Astrocyte (in vitro differentiated cells and primary cell): Measurements from ENCODE around the gene TBC1D2B. TPM values are rescaled to one million over a fixed set of nuclear protein-coding genes. Genes with fewer than 3 reads are reported as not detected.

ENCODE experiments used
- DNase-seq: peaks from one replicate; pipeline ENCODE4 v3.0.0-alpha.2; 2010; ENCODE audit warnings: low read depth
- FAIRE-seq: peaks from 2 replicates; lab custom pipeline; 2011; peaks lifted over from hg19 to GRCh38; lab: Jason Lieb, UNC
- H2AFZ ChIP-seq: 2 replicates; pipeline ENCODE4 v1.6.0; 2012; ENCODE audit warnings: low read depth, low read length, inconsistent platforms
- H3K27ac ChIP-seq: 2 replicates; pipeline ENCODE4 v1.5.1; 2011; ENCODE audit warnings: low read depth, low read length, inconsistent platforms
- H3K27me3 ChIP-seq: 2 replicates; pipeline ENCODE4 v1.6.0; 2011; ENCODE audit warnings: low read length, inconsistent platforms; ENCODE audit not compliant: insufficient read depth
- H3K36me3 ChIP-seq: 2 replicates; pipeline ENCODE4 v1.5.1; 2011; ENCODE audit warnings: low read length, inconsistent platforms; ENCODE audit not compliant: insufficient read depth
- H3K4me1 ChIP-seq: 2 replicates; pipeline ENCODE4 v1.5.1; 2011; ENCODE audit warnings: low read length, inconsistent platforms; ENCODE audit not compliant: insufficient read depth
- H3K4me2 ChIP-seq: 2 replicates; pipeline ENCODE4 v1.6.0; 2012; ENCODE audit warnings: low read length, inconsistent platforms
- H3K4me3 ChIP-seq: 2 replicates; pipeline ENCODE4 v1.5.1; 2011; ENCODE audit warnings: low read depth, mild to moderate bottlenecking, low read length, inconsistent platforms; ENCODE audit not compliant: insufficient read depth
- H3K79me2 ChIP-seq: 2 replicates; pipeline ENCODE4 v1.6.0; 2012; ENCODE audit warnings: mild to moderate bottlenecking, low read length, inconsistent platforms; ENCODE audit not compliant: insufficient read depth
- H3K9ac ChIP-seq: 2 replicates; pipeline ENCODE4 v1.6.0; 2012; ENCODE audit warnings: mild to moderate bottlenecking, low read length, inconsistent platforms
- H3K9me3 ChIP-seq: 2 replicates; pipeline ENCODE4 v1.5.1; 2012; ENCODE audit warnings: low read depth, mild to moderate bottlenecking, low read length, inconsistent platforms; ENCODE audit not compliant: insufficient read depth
- H4K20me1 ChIP-seq: 2 replicates; pipeline ENCODE4 v1.6.0; 2012; ENCODE audit warnings: low read length, inconsistent platforms; ENCODE audit not compliant: insufficient read depth
- H3K27ac Mint-ChIP-seq: one replicate; pipeline ENCODE4 v1.8.0; 2021; ENCODE audit warnings: mild to moderate bottlenecking, mixed read lengths; ENCODE audit not compliant: unreplicated experiment
- H3K27me3 Mint-ChIP-seq: one replicate; pipeline ENCODE4 v1.8.0; 2021; ENCODE audit warnings: low read depth, mixed read lengths; ENCODE audit not compliant: unreplicated experiment
- H3K36me3 Mint-ChIP-seq: one replicate; pipeline ENCODE4 v1.8.0; 2021; ENCODE audit warnings: low read depth, mixed read lengths; ENCODE audit not compliant: unreplicated experiment
- H3K4me1 Mint-ChIP-seq: one replicate; pipeline ENCODE4 v1.8.0; 2021; ENCODE audit warnings: low read depth, mixed read lengths; ENCODE audit not compliant: unreplicated experiment
- H3K4me3 Mint-ChIP-seq: one replicate; pipeline ENCODE4 v1.8.0; 2021; ENCODE audit warnings: mild to moderate bottlenecking, moderate library complexity, mixed read lengths; ENCODE audit not compliant: unreplicated experiment
- H3K9me3 Mint-ChIP-seq: one replicate; pipeline ENCODE4 v1.8.0; 2021; ENCODE audit warnings: mild to moderate bottlenecking, mixed read lengths; ENCODE audit not compliant: unreplicated experiment
- CTCF ChIP-seq: IDR thresholded peaks from 2 replicates; pipeline ENCODE4 v1.5.1; 2011; ENCODE audit warnings: low read depth, mild to moderate bottlenecking, inconsistent platforms, low read length, moderate library complexity; ENCODE audit not compliant: insufficient read depth
- EZH2 ChIP-seq: IDR thresholded peaks from 2 replicates; pipeline ENCODE4 v1.6.1; 2012; ENCODE audit warnings: mild to moderate bottlenecking, low read length, inconsistent platforms; ENCODE audit not compliant: insufficient read depth
- total RNA-seq: library from RNA; stranded (reverse); gene quantifications from 2 replicates; pipeline ENCODE4 v1.2.1, GENCODE V29; 2021

TBC1D2B gene
- total RNA-seq, 1 donor from 2014 or later: 21.3 TPM

- no peak for DNase-seq
- no peak overlapping the region for H3K4me3 ChIP-seq
- Mint-ChIP-seq H3K27ac (no peak overlapping the region), H3K4me3 (no peak overlapping the region), H3K4me1 (peaks cover 65% of the 10 kb centered on the region), H3K27me3 (no peaks in the 10 kb centered on the region), H3K9me3 (no peaks in the 10 kb centered on the region), H3K36me3 (peaks cover 2% of the 10 kb centered on the region)
- peak overlapping the region; percentile 51 for H3K4me2 ChIP-seq
- FAIRE-seq: no peak
- no peaks in the 10 kb centered on the region for H3K27me3 ChIP-seq
- peaks cover 71% of the 10 kb centered on the region for H4K20me1 ChIP-seq
- H3K79me2 ChIP-seq: peaks cover 92% of the 10 kb centered on the region
- H3K4me1 ChIP-seq: peaks cover 67% of the 10 kb centered on the region
- no peak overlapping the region for H2AFZ ChIP-seq
- H3K27ac ChIP-seq: no peak overlapping the region
- no peaks in the 10 kb centered on the region for H3K36me3 ChIP-seq
- TF ChIP-seq CTCF (no peak), EZH2 (no peak)
- H3K9me3 ChIP-seq: no peaks in the 10 kb centered on the region
- H3K9ac ChIP-seq: peak overlapping the region; percentile 25
Measured at GRCh38 chr15:78069052-78069414, 8.5 kb downstream of the TBC1D2B start.

GRCh38 chr15:78067328-78068228 is 9.9 kb downstream of the TBC1D2B start:
- FAIRE-seq: no peak
- peaks cover 2% of the 10 kb centered on the region for H3K27me3 Mint-ChIP-seq
- peak overlapping the region; percentile 51 for H3K4me2 ChIP-seq
- no peak overlapping the region for H3K4me3 ChIP-seq
- H3K9me3 Mint-ChIP-seq: no peaks in the 10 kb centered on the region
- peaks cover 82% of the 10 kb centered on the region for H4K20me1 ChIP-seq
- peak; percentile 39 for DNase-seq
- H3K27me3 ChIP-seq: no peaks in the 10 kb centered on the region
- H3K27ac Mint-ChIP-seq: no peak overlapping the region
- no peak overlapping the region for H3K9ac ChIP-seq
- TF ChIP-seq CTCF: no peak
- no peak for TF ChIP-seq EZH2
- no peak overlapping the region for H2AFZ ChIP-seq
- peaks cover 2% of the 10 kb centered on the region for H3K36me3 Mint-ChIP-seq
- H3K27ac ChIP-seq: no peak overlapping the region
- H3K79me2 ChIP-seq: peaks cover 92% of the 10 kb centered on the region
- H3K4me1 Mint-ChIP-seq: peaks cover 60% of the 10 kb centered on the region
- no peaks in the 10 kb centered on the region for H3K36me3 ChIP-seq
- no peaks in the 10 kb centered on the region for H3K9me3 ChIP-seq
- H3K4me1 ChIP-seq: peaks cover 62% of the 10 kb centered on the region
- H3K4me3 Mint-ChIP-seq: no peak overlapping the region
